ENCODE results near the gene INPP4A.

The INPP4A gene

DNA sequence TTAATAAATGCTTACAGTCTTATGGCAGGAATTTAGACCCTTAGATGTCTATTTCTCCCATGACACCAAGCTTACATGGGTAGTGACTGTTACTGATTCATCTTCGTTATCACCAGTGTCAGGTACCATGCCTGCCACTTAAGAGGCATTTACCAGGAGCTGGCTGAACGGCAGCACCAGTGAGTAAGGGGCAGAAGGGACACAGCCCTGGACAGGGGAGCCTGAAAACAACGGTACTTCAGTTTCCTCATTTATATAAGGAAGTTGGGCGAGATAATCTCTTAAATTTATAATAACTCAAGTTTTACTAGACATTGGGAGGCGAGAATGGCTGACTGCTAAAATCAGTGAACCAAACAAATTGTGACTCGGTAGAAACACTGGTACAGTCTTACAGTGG is 162.4 kb downstream of the INPP4A start:
- peak overlapping the region; percentile 78 for H3K4me3 ChIP-seq (replicated peaks; ENCODE audit: low read depth, low read length)
- no peak for DNase-seq (ENCODE audit: extremely low read depth, low read depth)
- TF ChIP-seq, protein P1, sequence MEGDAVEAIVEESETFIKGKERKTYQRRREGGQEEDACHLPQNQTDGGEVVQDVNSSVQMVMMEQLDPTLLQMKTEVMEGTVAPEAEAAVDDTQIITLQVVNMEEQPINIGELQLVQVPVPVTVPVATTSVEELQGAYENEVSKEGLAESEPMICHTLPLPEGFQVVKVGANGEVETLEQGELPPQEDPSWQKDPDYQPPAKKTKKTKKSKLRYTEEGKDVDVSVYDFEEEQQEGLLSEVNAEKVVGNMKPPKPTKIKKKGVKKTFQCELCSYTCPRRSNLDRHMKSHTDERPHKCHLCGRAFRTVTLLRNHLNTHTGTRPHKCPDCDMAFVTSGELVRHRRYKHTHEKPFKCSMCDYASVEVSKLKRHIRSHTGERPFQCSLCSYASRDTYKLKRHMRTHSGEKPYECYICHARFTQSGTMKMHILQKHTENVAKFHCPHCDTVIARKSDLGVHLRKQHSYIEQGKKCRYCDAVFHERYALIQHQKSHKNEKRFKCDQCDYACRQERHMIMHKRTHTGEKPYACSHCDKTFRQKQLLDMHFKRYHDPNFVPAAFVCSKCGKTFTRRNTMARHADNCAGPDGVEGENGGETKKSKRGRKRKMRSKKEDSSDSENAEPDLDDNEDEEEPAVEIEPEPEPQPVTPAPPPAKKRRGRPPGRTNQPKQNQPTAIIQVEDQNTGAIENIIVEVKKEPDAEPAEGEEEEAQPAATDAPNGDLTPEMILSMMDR (IDR thresholded peaks at IDR 0.05; ENCODE audit: low read depth, low read length, missing control alignments), result no peak

- DNase-seq (ENCODE audit: extremely low read depth, low read depth), result no peak
- TF ChIP-seq, protein P1 (IDR thresholded peaks at IDR 0.05; ENCODE audit: low read depth, low read length, missing control alignments), result no peak
- peak overlapping the region; percentile 78 for H3K4me3 ChIP-seq (replicated peaks; ENCODE audit: low read depth, low read length)
These were observed 163.1 kb downstream of the INPP4A start for GRCh38 chr2:98607741-98608115.

DNA sequence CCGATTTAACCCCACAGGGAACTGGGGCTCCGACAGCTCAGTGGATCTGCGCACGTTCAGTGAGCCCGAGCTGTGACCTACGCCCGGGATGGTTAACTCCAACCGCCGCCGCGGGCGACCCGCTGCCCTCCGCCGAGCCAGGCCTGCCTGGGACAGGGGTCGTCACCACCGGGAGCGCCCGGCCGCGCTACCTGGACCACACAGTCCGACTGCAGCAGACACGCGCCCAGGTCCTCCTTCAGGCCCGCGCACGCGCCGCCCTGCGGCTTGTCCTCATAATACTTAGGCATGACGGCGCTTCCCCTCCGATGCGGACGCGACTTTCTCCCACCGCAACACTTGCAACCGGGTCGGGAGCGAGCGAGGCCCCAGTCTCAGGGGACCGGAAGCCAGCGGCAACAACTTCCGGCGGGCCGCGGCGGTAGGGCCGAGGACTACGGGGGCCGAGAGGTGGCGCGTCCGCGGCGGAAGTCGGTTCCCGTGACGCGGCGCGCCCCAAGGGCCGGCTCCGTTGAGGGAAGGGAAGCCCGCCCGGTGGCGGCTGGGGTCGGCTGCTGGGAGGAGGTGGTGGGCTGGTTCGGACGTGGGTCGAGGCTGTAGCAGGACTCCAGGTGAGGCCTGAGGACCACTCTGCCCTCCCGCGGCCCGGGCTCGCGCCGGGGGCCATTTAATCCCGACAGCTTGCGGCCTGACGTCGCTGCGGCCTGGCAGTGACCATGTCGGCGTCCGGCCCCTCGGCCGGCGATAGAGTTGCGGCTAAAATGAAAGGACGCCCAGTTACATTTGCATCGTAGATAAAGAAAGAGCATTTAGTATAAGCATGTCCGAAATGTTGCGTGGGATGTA is 163.7 kb downstream of the INPP4A start, which contains the start of the genes COA5 and UNC50:
TSS of gene COA5 (minus strand) at position 397 of the 846 bp plus-strand sequence. CDS start at position 290, 107 bp downstream.
TSS of gene UNC50 (plus strand) at position 474 of the 846 bp plus-strand sequence. CDS start 1,171 bp downstream, outside the sequence.
- TF ChIP-seq, protein P1 (IDR thresholded peaks at IDR 0.05; ENCODE audit: low read depth, low read length, missing control alignments), result no peak
- peak within 1 kb of the TSS; percentile 78 for H3K4me3 ChIP-seq (replicated peaks; ENCODE audit: low read depth, low read length)
- peak; percentile 55 for DNase-seq (ENCODE audit: extremely low read depth, low read depth)

DNA sequence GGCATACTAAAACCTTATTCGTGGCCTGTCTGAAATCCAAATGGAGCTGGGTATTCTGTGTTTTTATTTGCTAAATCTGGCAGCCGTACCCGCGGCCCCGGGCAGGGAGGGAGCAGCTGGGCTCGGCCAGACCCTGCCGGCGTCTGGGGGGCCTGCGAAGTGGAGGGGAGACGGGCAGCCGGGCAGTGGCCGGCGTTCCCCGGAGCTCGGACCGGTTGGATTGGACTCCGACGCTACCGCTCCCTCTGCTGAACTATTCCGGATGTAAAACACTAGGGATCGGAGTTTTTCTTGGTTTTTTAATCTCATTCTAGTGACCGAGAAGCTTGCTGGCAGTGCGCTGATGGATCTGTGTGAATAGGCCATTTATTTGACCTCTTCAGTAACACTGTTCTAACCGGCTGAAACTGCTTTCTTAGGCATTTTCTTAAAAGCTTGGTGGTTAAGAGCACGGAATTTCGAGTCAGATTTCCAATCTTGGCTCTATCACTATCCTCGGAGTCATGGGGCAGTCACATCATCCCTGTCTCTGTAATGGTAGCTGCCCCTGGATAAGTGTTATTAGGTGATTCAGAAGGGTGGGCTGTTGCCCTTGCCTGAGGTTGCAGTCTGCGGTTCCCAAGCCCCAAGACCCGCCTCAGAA is 164.4 kb downstream of the INPP4A start:
- TF ChIP-seq, protein P1 (IDR thresholded peaks at IDR 0.05; ENCODE audit: low read depth, low read length, missing control alignments), result no peak
- H3K4me3 ChIP-seq (replicated peaks; ENCODE audit: low read depth, low read length), result peak overlapping the region; percentile 78
- no peak for DNase-seq (ENCODE audit: extremely low read depth, low read depth)

DNA sequence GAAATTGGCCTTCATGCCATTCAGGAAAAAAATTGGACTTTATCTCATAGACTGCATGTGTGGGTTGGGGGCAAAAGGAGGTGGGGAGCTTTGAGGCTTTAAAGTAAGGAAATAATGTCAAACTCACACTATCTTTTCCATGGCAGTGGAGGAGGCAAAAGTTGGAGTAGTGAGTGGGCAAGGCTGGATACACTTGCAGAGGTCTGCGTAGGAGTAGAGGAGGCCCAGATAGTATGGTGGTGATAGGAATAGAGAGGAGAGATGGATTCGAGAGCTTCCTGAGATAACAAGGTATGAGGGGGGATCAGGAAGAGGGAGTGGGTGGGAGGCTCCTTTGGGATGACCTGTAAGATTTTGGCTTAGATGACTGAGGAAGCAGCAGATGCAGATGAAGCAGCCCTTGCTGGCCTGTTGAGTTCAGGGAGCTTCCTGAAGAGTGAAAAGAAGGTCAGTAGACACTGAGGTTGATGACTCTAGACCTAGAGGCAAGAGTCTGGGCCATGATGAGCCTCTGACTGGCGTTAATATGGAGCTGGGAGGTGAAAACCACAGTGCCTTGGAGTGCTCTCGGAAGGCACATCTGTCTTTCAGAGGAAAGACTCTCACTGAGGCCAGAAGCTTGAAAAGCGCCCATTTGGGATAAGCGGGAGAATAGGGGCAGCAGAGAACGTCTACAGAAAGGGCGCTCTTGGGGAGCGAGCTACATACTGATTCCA is 169.5 kb downstream of the INPP4A start:
- H3K4me3 ChIP-seq (replicated peaks; ENCODE audit: low read depth, low read length), result no peak overlapping the region
- DNase-seq (ENCODE audit: extremely low read depth, low read depth), result no peak
- TF ChIP-seq, protein P1 (IDR thresholded peaks at IDR 0.05; ENCODE audit: low read depth, low read length, missing control alignments), result no peak

DNA sequence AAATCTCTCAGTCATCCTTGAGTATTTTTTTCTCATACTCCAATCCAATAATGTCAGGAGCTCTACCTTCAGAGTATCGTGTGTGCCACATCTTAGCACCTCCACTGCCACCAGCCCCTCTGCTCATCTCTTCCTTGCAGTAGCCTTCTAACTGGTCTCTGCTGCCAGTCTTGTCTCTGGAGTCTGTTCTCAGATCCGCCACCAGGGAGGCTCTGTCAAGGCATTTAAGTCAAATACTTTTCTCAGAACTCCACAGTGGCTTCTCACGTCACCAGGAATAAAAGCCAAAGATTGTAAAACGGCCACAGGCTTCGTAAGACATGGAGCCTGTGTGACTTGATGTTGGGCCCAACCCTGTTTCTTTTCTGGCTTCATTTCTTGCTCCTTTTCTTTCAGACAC is 170.8 kb downstream of the INPP4A start:
- no peak for DNase-seq (ENCODE audit: extremely low read depth, low read depth)

More for the DNA sequence above, 170.8 kb downstream of the INPP4A start:
- TF ChIP-seq, protein P1 (IDR thresholded peaks at IDR 0.05; ENCODE audit: low read depth, low read length, missing control alignments), result no peak
- H3K4me3 ChIP-seq (replicated peaks; ENCODE audit: low read depth, low read length), result no peak overlapping the region

All from HFF-Myc (cell line).